K562 (cell line): Measurements from ENCODE around the gene TIMP3. TPM values are rescaled to one million over a fixed set of nuclear protein-coding genes. Genes with fewer than 3 reads are reported as not detected.

Experiments
- ATAC-seq: fragments of 200-7000 bp; cut with Tn5 transposase; 3 replicates; pipeline ENCODE4 v1.9.1; 2020; ENCODE audit warnings: moderate library complexity
- BruUV-seq: library from RNA; stranded (reverse); fragments of 400-500 nt; replicated peaks from 2 replicates; lab custom pipeline; 2021; lab: Mats Ljungman, UMichigan
- CTCF ChIA-PET: fragments of 300-600 bp; formaldehyde crosslinking; extraction: SDS; loops from one replicate; lab custom pipeline; 2021; ENCODE audit warnings: low intra/inter-chr PET ratio; lab: Yijun Ruan, JAX
- POLR2A ChIA-PET: fragments of 300-600, 350-650 bp; sonication (Branson Sonifier 250); formaldehyde crosslinking; extraction: SDS; loops from one replicate; lab custom pipeline; 2021; ENCODE audit warnings: antibody characterized with exemption, inconsistent platforms; lab: Yijun Ruan, JAX
- DNase-seq, 4 experiments: peaks; one replicate each; pipeline versions ENCODE4 v3.0.0 to v3.0.0-alpha.2; 2011 to 2018; ENCODE audit warnings: low spot score in 3 of 4, mixed read lengths in 3 of 4; ENCODE audit errors: extremely low read depth in 1 of 4
- FAIRE-seq: peaks from 2 replicates; lab custom pipeline; 2011; peaks lifted over from hg19 to GRCh38; lab: Jason Lieb, UNC
- H2AFZ ChIP-seq: 2 replicates; pipeline ENCODE4 v1.6.0; 2011; ENCODE audit warnings: low read depth, low read length, control low read depth, inconsistent platforms
- H3K27ac ChIP-seq: fragments of 200-600 bp; 3 replicates; pipeline ENCODE4 v1.8.0; 2011; ENCODE audit warnings: low read depth, mild to moderate bottlenecking, control low read depth, inconsistent platforms, low read length, moderate library complexity, mixed read lengths; ENCODE audit errors: extremely low read depth
- H3K27me3 ChIP-seq, 2 experiments: fragments of 300-600 bp in 1 of 2; 2 replicates in 1 of 2; 3 replicates in 1 of 2; pipeline versions ENCODE4 v1.6.0 to v1.8.0; 2011; ENCODE audit warnings: inconsistent platforms in 2 of 2, low read length in 2 of 2, mild to moderate bottlenecking in 1 of 2, mixed read lengths in 1 of 2, moderate library complexity in 1 of 2; ENCODE audit not compliant: control insufficient read depth in 2 of 2, insufficient read depth in 2 of 2
- H3K36me3 ChIP-seq: fragments of 300-600 bp; 3 replicates; pipeline ENCODE4 v1.8.0; 2011; ENCODE audit warnings: mild to moderate bottlenecking, low read length, inconsistent platforms; ENCODE audit not compliant: control insufficient read depth, insufficient read depth
- H3K4me1 ChIP-seq, 2 experiments: fragments of 200-600 bp in 1 of 2; replicated peaks in 1 of 2; 2 replicates in 1 of 2; 3 replicates in 1 of 2; pipeline versions ENCODE4 v1.5.1 to v1.8.0; 2011; ENCODE audit warnings: inconsistent platforms in 2 of 2, low read length in 2 of 2, mild to moderate bottlenecking in 1 of 2, mixed read lengths in 1 of 2, moderate library complexity in 1 of 2; ENCODE audit not compliant: control insufficient read depth in 2 of 2, insufficient read depth in 2 of 2
- H3K4me2 ChIP-seq: 2 replicates; pipeline ENCODE4 v1.6.1; 2011; ENCODE audit warnings: low read length, control low read depth, inconsistent platforms, mixed read lengths; ENCODE audit not compliant: insufficient read depth
- H3K4me3 ChIP-seq: fragments of 200-600 bp; sonication (generic), shearing (Covaris generic); 2 replicates; pipeline ENCODE4 v1.5.1; 2016; ENCODE audit warnings: control low read depth, inconsistent platforms
- H3K79me2 ChIP-seq: fragments of 200-600 bp; 3 replicates; pipeline ENCODE4 v1.8.0; 2011; ENCODE audit warnings: low read length, inconsistent platforms; ENCODE audit not compliant: control insufficient read depth, insufficient read depth
- H3K9ac ChIP-seq, 2 experiments: 2 replicates each; pipeline versions ENCODE4 v1.6.0 to v1.6.1; 2011; ENCODE audit warnings: low read depth in 2 of 2, low read length in 2 of 2, control low read depth in 1 of 2, inconsistent platforms in 1 of 2, mild to moderate bottlenecking in 1 of 2, mixed read lengths in 1 of 2; ENCODE audit not compliant: insufficient read depth in 1 of 2
- H3K9me1 ChIP-seq: one replicate; pipeline ENCODE4 v1.6.0; 2011; ENCODE audit warnings: inconsistent platforms, mild to moderate bottlenecking, low read length, moderate library complexity; ENCODE audit not compliant: control insufficient read depth, insufficient read depth
- H3K9me3 ChIP-seq: replicated peaks from 2 replicates; pipeline ENCODE4 v1.5.1; 2011; ENCODE audit warnings: low read depth, low read length, inconsistent platforms; ENCODE audit not compliant: control insufficient read depth, insufficient read depth
- H4K20me1 ChIP-seq: replicated peaks from 2 replicates; pipeline ENCODE4 v1.6.1; 2011; ENCODE audit warnings: low read length, inconsistent platforms, mixed read lengths; ENCODE audit not compliant: control insufficient read depth, insufficient read depth
- CSDE1 ChIP-seq, 2 experiments: fragments of 450-650 bp; IDR thresholded peaks; 2 replicates each; pipeline ENCODE4 v1.6.1; 2016; ENCODE audit warnings: mild to moderate bottlenecking in 1 of 2
- ESRRA ChIP-seq: fragments of 450-650 bp; IDR thresholded peaks from 2 replicates; pipeline ENCODE4 v1.6.1; 2014; ENCODE audit warnings: low read depth, mild to moderate bottlenecking, moderate library complexity, borderline replicate concordance
- FOXA1 ChIP-seq: fragments of 450-650 bp; IDR thresholded peaks from 2 replicates; pipeline ENCODE4 v1.6.1; 2016; ENCODE audit warnings: mild to moderate bottlenecking, borderline replicate concordance
- GMEB1 ChIP-seq: fragments of 250-450 bp; sonication (Bioruptor Pico); IDR thresholded peaks from 2 replicates; pipeline ENCODE4 v1.4.0; 2020; ENCODE audit warnings: mild to moderate bottlenecking
- POLR2A ChIP-seq: fragments of 450-650 bp; conservative IDR thresholded peaks from 2 replicates; pipeline ENCODE4 v1.6.1; 2016
- POLR2AphosphoS2 ChIP-seq: IDR thresholded peaks from 2 replicates; pipeline ENCODE4 v1.6.1; 2012; ENCODE audit warnings: low read length, improper control_type of control experiment
- SFPQ ChIP-seq: fragments of 200-400 bp; formaldehyde crosslinking; IDR thresholded peaks from 2 replicates; pipeline ENCODE4 v1.6.1; 2017; ENCODE audit warnings: mild to moderate bottlenecking, low read depth, low read length, moderate library complexity
- TCFL5 ChIP-seq: fragments of 250-450 bp; sonication (Bioruptor Pico); conservative IDR thresholded peaks from 2 replicates; pipeline ENCODE4 v1.6.1; 2021; ENCODE audit warnings: mild to moderate bottlenecking, moderate library complexity, matching md5 sums
- ZBTB49 ChIP-seq: sonication (generic); formaldehyde crosslinking; IDR thresholded peaks from 2 replicates; pipeline ENCODE4 v1.8.0; 2022; ENCODE audit warnings: missing genetic modification reagents, mild to moderate bottlenecking, borderline replicate concordance
- ZBTB8A ChIP-seq: fragments of 450-650 bp; IDR thresholded peaks from 2 replicates; pipeline ENCODE4 v1.6.1; 2018; ENCODE audit warnings: mild to moderate bottlenecking, moderate library complexity; ENCODE audit not compliant: partially characterized antibody
- ZNF274 ChIP-seq: IDR thresholded peaks from 2 replicates; pipeline ENCODE4 v1.6.1; 2011; ENCODE audit warnings: low read depth, mild to moderate bottlenecking, low read length, moderate library complexity, borderline replicate concordance
- ZNF583 ChIP-seq: fragments of 250-450 bp; sonication (Bioruptor Pico); IDR thresholded peaks from 2 replicates; pipeline ENCODE4 v1.4.0; 2020
- ZNF584 ChIP-seq: fragments of 200-800 bp; sonication (Bioruptor generic); IDR thresholded peaks from 2 replicates; pipeline ENCODE4 v1.6.1; 2016; ENCODE audit warnings: low read depth, mild to moderate bottlenecking, missing genetic modification characterization, missing compliant biosample characterization
- WGBS: fragments of 100-300 bp; shearing (Covaris generic); methylation state at CpG from one replicate; pipeline ENCODE4 v1.1.6; 2016; ENCODE audit warnings: low coverage, mixed read lengths; ENCODE audit not compliant: insufficient coverage; ENCODE audit errors: missing lambda C conversion rate; 5-methylcytosine and 5-hydroxymethylcytosine counted together
- in situ Hi-C: fragments of 300-500 bp; cut with MboI; formaldehyde crosslinking; loops from 4 replicates; pipeline ENCODE4 v1.15.0; 2018; ENCODE audit warnings: inconsistent platforms, mixed read lengths
- intact Hi-C: fragments of 100-400 bp; cut with micrococcal nuclease; formaldehyde crosslinking; loops from 2 replicates; pipeline ENCODE4 v1.14.2; 2022
- polyA plus RNA-seq, 8 experiments: library from polyadenylated mRNA; depleted of rRNA in 4 of 8; stranded (reverse) in 5 of 8; unstranded in 3 of 8; fragments of >200 nt; fragmentation: Nextera tagmentation in 2 of 8; fragmentation: Illumina TruSeq in 1 of 8; extraction: Ambion mirVana in 2 of 8; extraction: Trizol in 1 of 8; gene quantifications; 2 replicates each; pipeline versions ENCODE4 v1.2.1 to v1.2.3, GENCODE V29; 2011 to 2014; ENCODE audit warnings: inconsistent platforms in 1 of 8, missing spikeins in 1 of 8
- total RNA-seq, 7 experiments: library from RNA; depleted of rRNA in 6 of 7; stranded (reverse); fragments of >200 nt in 6 of 7; fragmentation: Illumina TruSeq in 2 of 7; extraction: Trizol in 2 of 7; gene quantifications; 2 replicates each; pipeline versions ENCODE4 v1.2.1 to v1.2.3, GENCODE V29; 2011 to 2021; ENCODE audit warnings: low replicate concordance in 1 of 7

TIMP3 gene
- total and polyA plus RNA-seq, 9 of the 15 experiments (the other 6 are each of a cell fraction or from before 2014, with no cell fraction given), result 0.07 to 0.73 (median 0.18) TPM

GRCh38 chr22:32824531-32825312, 23.2 kb downstream of the TIMP3 start:
- POLR2A ChIA-PET, result no interaction called here
- CTCF ChIA-PET, result interaction anchor here (0.6 kb wide), 1 partner anchor 719 kb away, joined by 3 read pairs; no protein-coding TSS in a partner anchor

More at GRCh38 chr22:32824531-32825312, 23.2 kb downstream of the TIMP3 start:
- FAIRE-seq, result no peak
- no peak for DNase-seq
- Histone ChIP-seq H3K4me3 (no peak overlapping the region), H3K27ac (no peak overlapping the region), H3K27me3 (peaks cover 1 to 16% of the 10 kb centered on the region in 2 experiments; a peak in 3 of 5 replicates), H3K79me2 (no peaks in the 10 kb centered on the region), H3K4me2 (no peak overlapping the region), H3K36me3 (no peaks in the 10 kb centered on the region), H3K9ac (no peak overlapping the region), H3K9me1 (peaks cover 4% of the 10 kb centered on the region), H2AFZ (no peak overlapping the region), H3K4me1 (no peaks in the 10 kb centered on the region), H3K9me3 (no peaks in the 10 kb centered on the region), H4K20me1 (no peaks in the 10 kb centered on the region; the same call in 1 of the 2 replicates)
- in situ Hi-C loops (no loop called here), intact Hi-C loops (no loop called here)
- WGBS, result under 1% methylated on average over 9 of the region's 11 CpGs
- BruUV-seq, result no TSS peak
- ATAC-seq, result no peak
- TF ChIP-seq ZNF274 (no peak), ZBTB8A (no peak), ZNF583 (CRISPR knock-in tag) (no peak), TCFL5 (CRISPR knock-in tag) (no peak), GMEB1 (CRISPR knock-in tag) (no peak), POLR2A (no peak), SFPQ (no peak), ZBTB49 (CRISPR knock-in tag) (no peak), ZNF584 (CRISPR knock-in tag) (no peak), CSDE1 (IDR thresholded peaks at IDR 0.05) (no peak), FOXA1 (no peak), POLR2AphosphoS2 (no peak), ESRRA (no peak)
